Activated naive CD4-positive, alpha-beta T cell treated with anti-CD3 and anti-CD28 coated beads, Interleukin-2, amount 10 ng/mL, durations not matched to agents 7 days and 5 days (primary cell): ENCODE measurements around the gene PSD.

Experiments used
- CTCF ChIA-PET: fragments of 350-600 bp; sonication (Branson Sonifier 250); formaldehyde crosslinking; loops from one replicate; lab custom pipeline; 2021; ENCODE audit warnings: antibody characterized with exemption; lab: Charles Lee
- DNase-seq: peaks from one replicate; pipeline ENCODE4 v3.0.0-alpha.2; 2020
- H3K27ac Mint-ChIP-seq: one replicate; pipeline ENCODE4 v1.8.0; 2021; ENCODE audit warnings: mild to moderate bottlenecking, moderate library complexity, mixed read lengths
- H3K27me3 Mint-ChIP-seq: one replicate; pipeline ENCODE4 v1.8.0; 2021; ENCODE audit warnings: mild to moderate bottlenecking, mixed read lengths
- H3K36me3 Mint-ChIP-seq: one replicate; pipeline ENCODE4 v1.8.0; 2021; ENCODE audit warnings: mixed read lengths
- H3K4me1 Mint-ChIP-seq: one replicate; pipeline ENCODE4 v1.8.0; 2021; ENCODE audit warnings: mixed read lengths
- H3K4me3 Mint-ChIP-seq: one replicate; pipeline ENCODE4 v1.8.0; 2021; ENCODE audit warnings: mild to moderate bottlenecking, moderate library complexity, mixed read lengths
- H3K9me3 Mint-ChIP-seq: one replicate; pipeline ENCODE4 v1.8.0; 2021; ENCODE audit warnings: mixed read lengths

PSD gene

GRCh38 chr10:102433619-102434046 lies 15.0 kb upstream of the PSD start:
- Mint-ChIP-seq H3K4me1 (peaks cover 69% of the 10 kb centered on the region), H3K27ac (peak overlapping the region; percentile 93), H3K4me3 (peak overlapping the region; percentile 92), H3K9me3 (no peaks in the 10 kb centered on the region), H3K27me3 (peaks cover 4% of the 10 kb centered on the region), H3K36me3 (peaks cover 28% of the 10 kb centered on the region)
- DNase-seq: no peak
- CTCF ChIA-PET: interaction anchor here (0.6 to 2.3 kb wide), 5 partner anchors 18 to 203 kb away, joined by 3 to 8 read pairs (median 3); partner anchors contain the start of gene C10orf95

- Mint-ChIP-seq H3K4me3 (peak within 1 kb of the TSS; percentile 92), H3K27me3 (peaks cover 4% of the 10 kb centered on the region), H3K36me3 (peaks cover 16% of the 10 kb centered on the region), H3K9me3 (no peaks in the 10 kb centered on the region), H3K4me1 (peaks cover 56% of the 10 kb centered on the region), H3K27ac (peak within 1 kb of the TSS; percentile 93)
- CTCF ChIA-PET: interaction anchor here (0.9 to 2.3 kb wide), 7 partner anchors 10 to 202 kb away, joined by 3 to 20 read pairs (median 4); partner anchors contain the start of genes C10orf95 and NFKB2
- DNase-seq: peak; percentile 98
Measured at GRCh38 chr10:102432162-102432950, 13.8 kb upstream of the PSD start, which contains the start of gene CUEDC2. Gene CUEDC2, minus strand, starts transcription at chr10:102432574. Its CDS starts 7,386 bp downstream, at chr10:102425188.

- CTCF ChIA-PET: interaction anchor here (0.9 to 2.3 kb wide), 6 partner anchors 9 to 47 kb away, joined by 3 to 20 read pairs (median 5); partner anchors contain the start of genes C10orf95 and NFKB2
- Mint-ChIP-seq H3K4me3 (peak overlapping the region; percentile 92), H3K4me1 (peaks cover 50% of the 10 kb centered on the region), H3K36me3 (peaks cover 13% of the 10 kb centered on the region), H3K27ac (peak overlapping the region; percentile 93), H3K9me3 (no peaks in the 10 kb centered on the region), H3K27me3 (peaks cover 4% of the 10 kb centered on the region)
- no peak for DNase-seq
Measured at GRCh38 chr10:102431452-102432124, 13.0 kb upstream of the PSD start.

- H3K27ac Mint-ChIP-seq: no peak overlapping the region
- CTCF ChIA-PET: no interaction called here
- H3K36me3 Mint-ChIP-seq: peaks cover 11% of the 10 kb centered on the region
- no peaks in the 10 kb centered on the region for H3K9me3 Mint-ChIP-seq
- DNase-seq: no peak
- H3K27me3 Mint-ChIP-seq: peaks cover 4% of the 10 kb centered on the region
- H3K4me1 Mint-ChIP-seq: peaks cover 36% of the 10 kb centered on the region
- no peak overlapping the region for H3K4me3 Mint-ChIP-seq
Measured at GRCh38 chr10:102429468-102429867, 10.9 kb upstream of the PSD start.

- H3K27me3 Mint-ChIP-seq: no peaks in the 10 kb centered on the region
- H3K4me3 Mint-ChIP-seq: no peak overlapping the region
- peaks cover 30% of the 10 kb centered on the region for H3K4me1 Mint-ChIP-seq
- no peaks in the 10 kb centered on the region for H3K9me3 Mint-ChIP-seq
- no peak overlapping the region for H3K27ac Mint-ChIP-seq
- H3K36me3 Mint-ChIP-seq: peaks cover 25% of the 10 kb centered on the region
- DNase-seq: no peak
- CTCF ChIA-PET: no interaction called here
Measured at GRCh38 chr10:102426803-102427287, 8.3 kb upstream of the PSD start.

GRCh38 chr10:102425444-102425843 lies 6.9 kb upstream of the PSD start:
- H3K4me1 Mint-ChIP-seq: peaks cover 26% of the 10 kb centered on the region
- no peaks in the 10 kb centered on the region for H3K9me3 Mint-ChIP-seq
- no peak overlapping the region for H3K4me3 Mint-ChIP-seq
- peaks cover 6% of the 10 kb centered on the region for H3K27me3 Mint-ChIP-seq
- H3K36me3 Mint-ChIP-seq: peaks cover 20% of the 10 kb centered on the region
- H3K27ac Mint-ChIP-seq: no peak overlapping the region
- CTCF ChIA-PET: interaction anchor here (0.9 to 1.3 kb wide), 3 partner anchors 22 to 195 kb away, joined by 3 to 6 read pairs (median 5); no protein-coding TSS in a partner anchor
- DNase-seq: no peak

- Mint-ChIP-seq H3K27ac (no peak overlapping the region), H3K27me3 (peaks cover 10% of the 10 kb centered on the region), H3K4me1 (peaks cover 31% of the 10 kb centered on the region), H3K36me3 (peaks cover 19% of the 10 kb centered on the region), H3K4me3 (no peak overlapping the region), H3K9me3 (no peaks in the 10 kb centered on the region)
- CTCF ChIA-PET: interaction anchor here (1.2 to 4.5 kb wide), 4 partner anchors 22 to 194 kb away, joined by 5 to 35 read pairs (median 17); no protein-coding TSS in a partner anchor
- no peak for DNase-seq
Measured at GRCh38 chr10:102424916-102425315, 6.3 kb upstream of the PSD start.

- Mint-ChIP-seq H3K4me3 (no peak overlapping the region), H3K4me1 (peaks cover 38% of the 10 kb centered on the region), H3K36me3 (peaks cover 19% of the 10 kb centered on the region), H3K27ac (no peak overlapping the region), H3K27me3 (peaks cover 18% of the 10 kb centered on the region), H3K9me3 (no peaks in the 10 kb centered on the region)
- no peak for DNase-seq
- CTCF ChIA-PET: interaction anchor here (1.2 to 5.0 kb wide), 5 partner anchors 21 to 194 kb away, joined by 3 to 35 read pairs (median 28); no protein-coding TSS in a partner anchor
Measured at GRCh38 chr10:102424145-102424544, 5.6 kb upstream of the PSD start.

- Mint-ChIP-seq H3K27ac (no peak overlapping the region), H3K4me3 (peak overlapping the region; percentile 96), H3K4me1 (peaks cover 42% of the 10 kb centered on the region), H3K9me3 (no peaks in the 10 kb centered on the region), H3K27me3 (peaks cover 24% of the 10 kb centered on the region), H3K36me3 (peaks cover 19% of the 10 kb centered on the region)
- DNase-seq: no peak
- CTCF ChIA-PET: interaction anchor here (0.6 to 5.0 kb wide), 13 partner anchors 9 to 264 kb away, joined by 3 to 35 read pairs (median 3); partner anchors contain the start of gene CUEDC2
Measured at GRCh38 chr10:102423372-102423968, 4.9 kb upstream of the PSD start.

- no peaks in the 10 kb centered on the region for H3K9me3 Mint-ChIP-seq
- peak overlapping the region; percentile 86 for H3K27ac Mint-ChIP-seq
- peaks cover 42% of the 10 kb centered on the region for H3K4me1 Mint-ChIP-seq
- H3K27me3 Mint-ChIP-seq: peaks cover 33% of the 10 kb centered on the region
- H3K36me3 Mint-ChIP-seq: peaks cover 19% of the 10 kb centered on the region
- CTCF ChIA-PET: interaction anchor here (0.6 to 5.0 kb wide), 22 partner anchors 8 to 263 kb away, joined by 3 to 35 read pairs (median 3); partner anchors contain the start of genes C10orf95, CUEDC2 and SUFU
- DNase-seq: peak; percentile 70
- peak overlapping the region; percentile 96 for H3K4me3 Mint-ChIP-seq
Measured at GRCh38 chr10:102422545-102423129, 4.1 kb upstream of the PSD start.

- peaks cover 40% of the 10 kb centered on the region for H3K27me3 Mint-ChIP-seq
- H3K4me1 Mint-ChIP-seq: peaks cover 42% of the 10 kb centered on the region
- H3K27ac Mint-ChIP-seq: peak overlapping the region; percentile 96
- CTCF ChIA-PET: interaction anchor here (1.0 to 5.0 kb wide), 16 partner anchors 8 to 262 kb away, joined by 3 to 35 read pairs (median 5); partner anchors contain the start of genes C10orf95, CUEDC2 and SUFU
- peaks cover 17% of the 10 kb centered on the region for H3K36me3 Mint-ChIP-seq
- peak overlapping the region; percentile 96 for H3K4me3 Mint-ChIP-seq
- H3K9me3 Mint-ChIP-seq: no peaks in the 10 kb centered on the region
- DNase-seq: peak; percentile 54
Measured at GRCh38 chr10:102421757-102422512, 3.4 kb upstream of the PSD start.

GRCh38 chr10:102421507-102421756 lies 2.8 kb upstream of the PSD start:
- H3K27ac Mint-ChIP-seq: peak overlapping the region; percentile 96
- no peaks in the 10 kb centered on the region for H3K9me3 Mint-ChIP-seq
- DNase-seq: no peak
- H3K4me1 Mint-ChIP-seq: peaks cover 42% of the 10 kb centered on the region
- peaks cover 17% of the 10 kb centered on the region for H3K36me3 Mint-ChIP-seq
- H3K27me3 Mint-ChIP-seq: peaks cover 43% of the 10 kb centered on the region
- H3K4me3 Mint-ChIP-seq: peak overlapping the region; percentile 96
- CTCF ChIA-PET: interaction anchor here (1.1 to 5.0 kb wide), 12 partner anchors 8 to 195 kb away, joined by 3 to 35 read pairs (median 6); partner anchors contain the start of genes C10orf95 and CUEDC2
